ENCODE results near the gene GSTCD.

Gene GSTCD

DNA sequence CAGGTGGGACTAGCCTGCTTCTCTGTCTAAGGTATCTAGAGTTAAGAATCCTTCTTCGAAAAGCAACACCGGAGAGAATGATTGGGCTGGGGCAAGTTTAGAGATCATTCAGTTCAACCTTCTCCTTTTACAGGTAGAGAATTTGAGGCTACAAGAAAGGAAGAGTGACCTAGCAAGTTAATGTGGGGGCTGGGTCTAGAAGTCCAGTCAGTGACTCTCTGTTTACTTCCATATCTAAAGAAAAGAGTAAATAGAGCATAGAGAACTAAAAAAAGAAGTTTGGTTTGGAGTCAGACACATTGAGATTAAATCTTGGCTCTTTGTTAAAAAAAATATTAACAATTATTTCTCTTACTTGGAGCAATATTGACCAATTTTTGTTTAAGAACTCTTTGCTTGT lies 122.6 kb downstream of the GSTCD start:
- no peak for TF ChIP-seq TOX (CRISPR knock-in tag; IDR thresholded peaks at IDR 0.05; ENCODE audit: borderline replicate concordance)
- TF ChIP-seq, protein P1, sequence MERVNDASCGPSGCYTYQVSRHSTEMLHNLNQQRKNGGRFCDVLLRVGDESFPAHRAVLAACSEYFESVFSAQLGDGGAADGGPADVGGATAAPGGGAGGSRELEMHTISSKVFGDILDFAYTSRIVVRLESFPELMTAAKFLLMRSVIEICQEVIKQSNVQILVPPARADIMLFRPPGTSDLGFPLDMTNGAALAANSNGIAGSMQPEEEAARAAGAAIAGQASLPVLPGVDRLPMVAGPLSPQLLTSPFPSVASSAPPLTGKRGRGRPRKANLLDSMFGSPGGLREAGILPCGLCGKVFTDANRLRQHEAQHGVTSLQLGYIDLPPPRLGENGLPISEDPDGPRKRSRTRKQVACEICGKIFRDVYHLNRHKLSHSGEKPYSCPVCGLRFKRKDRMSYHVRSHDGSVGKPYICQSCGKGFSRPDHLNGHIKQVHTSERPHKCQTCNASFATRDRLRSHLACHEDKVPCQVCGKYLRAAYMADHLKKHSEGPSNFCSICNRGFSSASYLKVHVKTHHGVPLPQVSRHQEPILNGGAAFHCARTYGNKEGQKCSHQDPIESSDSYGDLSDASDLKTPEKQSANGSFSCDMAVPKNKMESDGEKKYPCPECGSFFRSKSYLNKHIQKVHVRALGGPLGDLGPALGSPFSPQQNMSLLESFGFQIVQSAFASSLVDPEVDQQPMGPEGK (CRISPR knock-in tag; IDR thresholded peaks at IDR 0.05; ENCODE audit: borderline replicate concordance) = no peak
- TF ChIP-seq, protein P2, sequence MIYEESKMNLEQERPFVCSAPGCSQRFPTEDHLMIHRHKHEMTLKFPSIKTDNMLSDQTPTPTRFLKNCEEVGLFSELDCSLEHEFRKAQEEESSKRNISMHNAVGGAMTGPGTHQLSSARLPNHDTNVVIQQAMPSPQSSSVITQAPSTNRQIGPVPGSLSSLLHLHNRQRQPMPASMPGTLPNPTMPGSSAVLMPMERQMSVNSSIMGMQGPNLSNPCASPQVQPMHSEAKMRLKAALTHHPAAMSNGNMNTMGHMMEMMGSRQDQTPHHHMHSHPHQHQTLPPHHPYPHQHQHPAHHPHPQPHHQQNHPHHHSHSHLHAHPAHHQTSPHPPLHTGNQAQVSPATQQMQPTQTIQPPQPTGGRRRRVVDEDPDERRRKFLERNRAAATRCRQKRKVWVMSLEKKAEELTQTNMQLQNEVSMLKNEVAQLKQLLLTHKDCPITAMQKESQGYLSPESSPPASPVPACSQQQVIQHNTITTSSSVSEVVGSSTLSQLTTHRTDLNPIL (CRISPR knock-in tag; IDR thresholded peaks at IDR 0.05; ENCODE audit: low read depth) = no peak
- TF ChIP-seq GLIS3 (CRISPR knock-in tag; IDR thresholded peaks at IDR 0.05) = no peak
- TF ChIP-seq OSR1 (CRISPR knock-in tag; IDR thresholded peaks at IDR 0.05) = no peak
- no peak for TF ChIP-seq BACH2 (CRISPR knock-in tag; IDR thresholded peaks at IDR 0.05; ENCODE audit: borderline replicate concordance)
- TF ChIP-seq ARNTL (CRISPR knock-in tag; IDR thresholded peaks at IDR 0.05; ENCODE audit: borderline replicate concordance, low read depth) = no peak
- TF ChIP-seq, protein P3, sequence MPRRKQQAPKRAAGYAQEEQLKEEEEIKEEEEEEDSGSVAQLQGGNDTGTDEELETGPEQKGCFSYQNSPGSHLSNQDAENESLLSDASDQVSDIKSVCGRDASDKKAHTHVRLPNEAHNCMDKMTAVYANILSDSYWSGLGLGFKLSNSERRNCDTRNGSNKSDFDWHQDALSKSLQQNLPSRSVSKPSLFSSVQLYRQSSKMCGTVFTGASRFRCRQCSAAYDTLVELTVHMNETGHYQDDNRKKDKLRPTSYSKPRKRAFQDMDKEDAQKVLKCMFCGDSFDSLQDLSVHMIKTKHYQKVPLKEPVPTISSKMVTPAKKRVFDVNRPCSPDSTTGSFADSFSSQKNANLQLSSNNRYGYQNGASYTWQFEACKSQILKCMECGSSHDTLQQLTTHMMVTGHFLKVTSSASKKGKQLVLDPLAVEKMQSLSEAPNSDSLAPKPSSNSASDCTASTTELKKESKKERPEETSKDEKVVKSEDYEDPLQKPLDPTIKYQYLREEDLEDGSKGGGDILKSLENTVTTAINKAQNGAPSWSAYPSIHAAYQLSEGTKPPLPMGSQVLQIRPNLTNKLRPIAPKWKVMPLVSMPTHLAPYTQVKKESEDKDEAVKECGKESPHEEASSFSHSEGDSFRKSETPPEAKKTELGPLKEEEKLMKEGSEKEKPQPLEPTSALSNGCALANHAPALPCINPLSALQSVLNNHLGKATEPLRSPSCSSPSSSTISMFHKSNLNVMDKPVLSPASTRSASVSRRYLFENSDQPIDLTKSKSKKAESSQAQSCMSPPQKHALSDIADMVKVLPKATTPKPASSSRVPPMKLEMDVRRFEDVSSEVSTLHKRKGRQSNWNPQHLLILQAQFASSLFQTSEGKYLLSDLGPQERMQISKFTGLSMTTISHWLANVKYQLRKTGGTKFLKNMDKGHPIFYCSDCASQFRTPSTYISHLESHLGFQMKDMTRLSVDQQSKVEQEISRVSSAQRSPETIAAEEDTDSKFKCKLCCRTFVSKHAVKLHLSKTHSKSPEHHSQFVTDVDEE (CRISPR knock-in tag; IDR thresholded peaks at IDR 0.05) = no peak
- TF ChIP-seq RARB (CRISPR knock-in tag; IDR thresholded peaks at IDR 0.05) = no peak
- TF ChIP-seq ZNF8 (CRISPR knock-in tag; IDR thresholded peaks at IDR 0.05) = no peak
- TF ChIP-seq PPARA (CRISPR knock-in tag; IDR thresholded peaks at IDR 0.05; ENCODE audit: borderline replicate concordance) = no peak
- no peak for TF ChIP-seq SNAI2 (CRISPR knock-in tag; IDR thresholded peaks at IDR 0.05)
- TF ChIP-seq CSDC2 (CRISPR knock-in tag; IDR thresholded peaks at IDR 0.05) = no peak
- ATAC-seq = no peak

DNA sequence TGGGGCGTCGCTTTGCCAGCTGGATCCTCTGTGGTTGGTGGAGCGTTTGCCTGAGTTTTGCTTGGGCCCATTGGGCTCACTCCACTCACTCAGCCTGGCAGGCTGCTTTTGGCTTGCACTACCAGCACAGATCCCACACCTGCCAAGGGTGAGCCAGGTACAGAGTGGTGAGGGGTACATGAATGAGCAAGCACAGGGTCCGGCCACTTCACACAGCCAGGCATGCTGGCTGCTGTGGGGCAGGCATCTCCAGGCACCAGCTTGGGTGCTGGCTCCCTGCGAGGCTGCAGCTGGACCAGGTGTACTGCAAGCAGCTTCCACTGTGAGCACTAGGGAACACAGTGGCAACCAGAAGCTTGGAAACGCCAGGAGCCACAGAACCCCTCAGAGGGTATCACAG lies 126.6 kb downstream of the GSTCD start:
- TF ChIP-seq TOX (CRISPR knock-in tag; IDR thresholded peaks at IDR 0.05; ENCODE audit: borderline replicate concordance) = no peak
- TF ChIP-seq RARB (CRISPR knock-in tag; IDR thresholded peaks at IDR 0.05) = no peak
- no peak for TF ChIP-seq CSDC2 (CRISPR knock-in tag; IDR thresholded peaks at IDR 0.05)
- TF ChIP-seq, protein P4, sequence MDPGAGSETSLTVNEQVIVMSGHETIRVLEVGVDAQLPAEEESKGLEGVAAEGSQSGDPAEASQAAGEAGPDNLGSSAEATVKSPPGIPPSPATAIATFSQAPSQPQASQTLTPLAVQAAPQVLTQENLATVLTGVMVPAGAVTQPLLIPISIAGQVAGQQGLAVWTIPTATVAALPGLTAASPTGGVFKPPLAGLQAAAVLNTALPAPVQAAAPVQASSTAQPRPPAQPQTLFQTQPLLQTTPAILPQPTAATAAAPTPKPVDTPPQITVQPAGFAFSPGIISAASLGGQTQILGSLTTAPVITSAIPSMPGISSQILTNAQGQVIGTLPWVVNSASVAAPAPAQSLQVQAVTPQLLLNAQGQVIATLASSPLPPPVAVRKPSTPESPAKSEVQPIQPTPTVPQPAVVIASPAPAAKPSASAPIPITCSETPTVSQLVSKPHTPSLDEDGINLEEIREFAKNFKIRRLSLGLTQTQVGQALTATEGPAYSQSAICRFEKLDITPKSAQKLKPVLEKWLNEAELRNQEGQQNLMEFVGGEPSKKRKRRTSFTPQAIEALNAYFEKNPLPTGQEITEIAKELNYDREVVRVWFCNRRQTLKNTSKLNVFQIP (CRISPR knock-in tag; IDR thresholded peaks at IDR 0.05; ENCODE audit: borderline replicate concordance, low read depth) = no peak
- TF ChIP-seq ZNF565 (CRISPR knock-in tag; conservative IDR thresholded peaks at IDR 0.05; ENCODE audit: low read depth) = no peak
- TF ChIP-seq ZNF70 (CRISPR knock-in tag; IDR thresholded peaks at IDR 0.05) = no peak
- no peak for TF ChIP-seq OSR1 (CRISPR knock-in tag; IDR thresholded peaks at IDR 0.05)
- no peak for TF ChIP-seq ZNF8 (CRISPR knock-in tag; IDR thresholded peaks at IDR 0.05)
- TF ChIP-seq, protein P5, sequence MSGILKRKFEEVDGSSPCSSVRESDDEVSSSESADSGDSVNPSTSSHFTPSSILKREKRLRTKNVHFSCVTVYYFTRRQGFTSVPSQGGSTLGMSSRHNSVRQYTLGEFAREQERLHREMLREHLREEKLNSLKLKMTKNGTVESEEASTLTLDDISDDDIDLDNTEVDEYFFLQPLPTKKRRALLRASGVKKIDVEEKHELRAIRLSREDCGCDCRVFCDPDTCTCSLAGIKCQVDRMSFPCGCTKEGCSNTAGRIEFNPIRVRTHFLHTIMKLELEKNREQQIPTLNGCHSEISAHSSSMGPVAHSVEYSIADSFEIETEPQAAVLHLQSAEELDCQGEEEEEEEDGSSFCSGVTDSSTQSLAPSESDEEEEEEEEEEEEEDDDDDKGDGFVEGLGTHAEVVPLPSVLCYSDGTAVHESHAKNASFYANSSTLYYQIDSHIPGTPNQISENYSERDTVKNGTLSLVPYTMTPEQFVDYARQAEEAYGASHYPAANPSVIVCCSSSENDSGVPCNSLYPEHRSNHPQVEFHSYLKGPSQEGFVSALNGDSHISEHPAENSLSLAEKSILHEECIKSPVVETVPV (CRISPR knock-in tag; IDR thresholded peaks at IDR 0.05) = no peak
- TF ChIP-seq GLIS3 (CRISPR knock-in tag; IDR thresholded peaks at IDR 0.05) = no peak
- TF ChIP-seq ARNTL (CRISPR knock-in tag; IDR thresholded peaks at IDR 0.05; ENCODE audit: borderline replicate concordance, low read depth) = no peak
- TF ChIP-seq, protein P3 (CRISPR knock-in tag; IDR thresholded peaks at IDR 0.05) = no peak
- no peak for TF ChIP-seq ZFP30 (CRISPR knock-in tag; IDR thresholded peaks at IDR 0.05)
- TF ChIP-seq BACH2 (CRISPR knock-in tag; IDR thresholded peaks at IDR 0.05; ENCODE audit: borderline replicate concordance) = no peak
- TF ChIP-seq PPARA (CRISPR knock-in tag; IDR thresholded peaks at IDR 0.05; ENCODE audit: borderline replicate concordance) = no peak
- TF ChIP-seq, protein P2 (CRISPR knock-in tag; IDR thresholded peaks at IDR 0.05; ENCODE audit: low read depth) = no peak
- TF ChIP-seq SNAI2 (CRISPR knock-in tag; IDR thresholded peaks at IDR 0.05) = no peak
- no peak for TF ChIP-seq ZFP3 (CRISPR knock-in tag; IDR thresholded peaks at IDR 0.05)
- no peak for ATAC-seq

Measured in SK-N-SH treated with all-trans-retinoic acid at 6 μM for 48 hours (cell line).